GM12864 (cell line): ENCODE results near the gene PTPRCAP.
A peak's percentile ranks its signal among the peaks of the same experiment; 100 is the strongest.

Experiments used
- DNase-seq: peaks from one replicate; pipeline ENCODE4 v3.0.0-alpha.2; 2011; ENCODE audit warnings: low read depth
- H3K4me3 ChIP-seq: 2 replicates; pipeline ENCODE4 v1.5.1; 2011; ENCODE audit warnings: mild to moderate bottlenecking, low read depth, low read length, control low read depth
- TF ChIP-seq, protein P1 (sequence below): IDR thresholded peaks from 2 replicates; pipeline ENCODE4 v1.5.1; 2011; ENCODE audit warnings: low read depth, mild to moderate bottlenecking, moderate library complexity, low read length, control low read depth, inconsistent platforms; ENCODE audit errors: missing control alignments

PTPRCAP gene

DNA sequence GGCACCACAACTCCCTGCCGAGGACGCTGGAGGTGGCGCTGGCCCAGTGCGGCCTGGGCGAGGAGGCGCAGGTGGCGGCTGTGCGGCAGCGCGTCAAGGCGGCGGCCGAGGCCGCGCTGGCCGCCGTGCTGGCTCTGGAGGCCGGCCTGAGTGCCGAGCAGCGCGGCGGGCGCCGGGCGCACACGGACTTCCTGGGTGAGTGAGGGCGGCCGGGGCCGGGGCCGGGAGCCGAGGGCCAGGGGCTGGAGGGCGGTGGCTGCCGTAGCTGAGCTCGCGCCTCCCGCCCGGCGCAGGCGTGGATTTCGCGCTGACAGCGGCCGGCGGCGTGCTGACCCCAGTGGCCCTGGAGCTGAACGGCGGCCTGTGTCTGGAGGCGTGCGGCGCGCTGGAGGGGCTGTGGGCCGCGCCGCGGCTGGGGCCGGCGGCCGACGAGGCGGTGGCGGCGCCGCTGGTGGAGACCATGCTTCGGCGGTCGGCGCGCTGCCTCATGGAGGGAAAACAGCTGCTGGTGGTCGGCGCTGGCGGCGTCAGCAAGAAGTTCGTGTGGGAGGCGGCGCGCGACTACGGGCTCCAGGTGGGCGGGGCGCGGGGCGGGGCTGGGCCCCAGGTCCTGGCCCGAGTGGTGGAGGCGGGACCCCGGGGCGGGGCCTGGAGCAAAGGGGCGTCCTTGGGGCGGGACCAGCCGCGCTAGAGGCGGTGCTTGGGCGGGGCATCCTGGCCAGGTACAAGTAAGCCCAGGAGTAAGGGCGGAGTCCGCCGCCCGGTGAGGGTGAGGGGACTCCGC lies 16.6 kb downstream of the PTPRCAP start:
- TF ChIP-seq, protein P1, sequence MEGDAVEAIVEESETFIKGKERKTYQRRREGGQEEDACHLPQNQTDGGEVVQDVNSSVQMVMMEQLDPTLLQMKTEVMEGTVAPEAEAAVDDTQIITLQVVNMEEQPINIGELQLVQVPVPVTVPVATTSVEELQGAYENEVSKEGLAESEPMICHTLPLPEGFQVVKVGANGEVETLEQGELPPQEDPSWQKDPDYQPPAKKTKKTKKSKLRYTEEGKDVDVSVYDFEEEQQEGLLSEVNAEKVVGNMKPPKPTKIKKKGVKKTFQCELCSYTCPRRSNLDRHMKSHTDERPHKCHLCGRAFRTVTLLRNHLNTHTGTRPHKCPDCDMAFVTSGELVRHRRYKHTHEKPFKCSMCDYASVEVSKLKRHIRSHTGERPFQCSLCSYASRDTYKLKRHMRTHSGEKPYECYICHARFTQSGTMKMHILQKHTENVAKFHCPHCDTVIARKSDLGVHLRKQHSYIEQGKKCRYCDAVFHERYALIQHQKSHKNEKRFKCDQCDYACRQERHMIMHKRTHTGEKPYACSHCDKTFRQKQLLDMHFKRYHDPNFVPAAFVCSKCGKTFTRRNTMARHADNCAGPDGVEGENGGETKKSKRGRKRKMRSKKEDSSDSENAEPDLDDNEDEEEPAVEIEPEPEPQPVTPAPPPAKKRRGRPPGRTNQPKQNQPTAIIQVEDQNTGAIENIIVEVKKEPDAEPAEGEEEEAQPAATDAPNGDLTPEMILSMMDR: no peak
- peak overlapping the region; percentile 55 for H3K4me3 ChIP-seq
- DNase-seq: no peak

DNA sequence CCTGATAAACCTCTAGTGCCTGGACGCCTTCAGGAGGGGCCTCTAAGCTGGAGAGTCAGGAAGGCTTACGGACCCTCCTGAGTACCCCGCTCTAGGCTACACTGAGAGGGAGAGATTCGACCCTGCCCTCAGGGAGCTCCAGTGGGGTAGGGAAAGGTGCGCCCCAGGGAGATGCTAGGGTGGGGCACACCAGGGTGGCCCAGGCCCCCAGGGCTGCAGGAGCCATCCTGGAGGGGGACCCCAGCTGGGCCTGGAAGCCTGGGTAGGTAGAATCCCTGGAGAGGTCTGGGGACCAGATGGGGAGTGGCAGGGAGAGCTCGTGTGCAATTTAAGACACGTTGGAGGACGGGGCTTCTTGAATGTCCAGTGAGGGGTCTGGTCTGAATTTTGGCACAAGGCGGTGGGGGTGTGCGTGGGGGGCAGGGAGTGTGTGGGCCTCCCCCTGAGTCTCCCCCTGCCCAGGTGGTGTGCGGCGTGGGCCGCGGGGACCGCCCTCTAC lies 17.3 kb downstream of the PTPRCAP start:
- no peak for DNase-seq
- H3K4me3 ChIP-seq: peak overlapping the region; percentile 55; the same call in 1 of the 2 replicates
- TF ChIP-seq, protein P1: no peak

DNA sequence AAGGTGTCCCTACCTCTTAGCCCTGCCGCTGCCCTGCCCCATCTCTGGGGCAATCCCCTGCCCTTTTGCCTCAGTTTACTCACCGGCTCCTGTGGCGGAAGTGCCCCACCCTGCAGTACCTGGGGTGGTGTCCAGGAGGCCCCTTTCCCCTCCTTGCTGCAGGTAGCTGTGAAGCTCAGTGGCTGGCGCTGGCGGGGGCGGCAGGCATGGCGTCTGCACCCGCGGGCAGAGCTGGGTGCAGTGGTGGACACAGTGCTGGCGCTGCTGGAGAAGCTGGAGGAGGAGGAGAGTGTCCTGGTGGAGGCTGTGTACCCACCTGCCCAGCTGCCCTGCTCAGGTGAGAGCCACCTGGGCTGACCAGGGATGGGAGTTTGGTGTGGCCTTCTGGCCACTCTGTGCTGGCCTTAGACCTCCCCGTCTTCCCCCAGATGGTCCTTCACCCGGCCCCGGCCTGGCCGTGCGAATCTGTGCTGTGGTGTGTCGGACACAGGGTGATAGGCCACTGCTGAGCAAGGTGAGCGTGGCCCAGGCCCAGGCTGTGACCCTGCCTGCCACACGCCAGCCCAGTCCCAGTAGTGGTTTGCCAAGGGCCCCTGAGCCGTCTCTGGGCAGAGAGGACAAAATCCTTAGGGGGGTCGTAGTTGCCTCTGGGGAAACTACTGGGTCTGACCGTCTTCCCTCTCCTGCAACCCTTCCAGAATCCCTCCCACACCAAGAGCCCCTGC lies 18.0 kb downstream of the PTPRCAP start:
- TF ChIP-seq, protein P1: no peak
- H3K4me3 ChIP-seq: no peak overlapping the region
- no peak for DNase-seq

DNA sequence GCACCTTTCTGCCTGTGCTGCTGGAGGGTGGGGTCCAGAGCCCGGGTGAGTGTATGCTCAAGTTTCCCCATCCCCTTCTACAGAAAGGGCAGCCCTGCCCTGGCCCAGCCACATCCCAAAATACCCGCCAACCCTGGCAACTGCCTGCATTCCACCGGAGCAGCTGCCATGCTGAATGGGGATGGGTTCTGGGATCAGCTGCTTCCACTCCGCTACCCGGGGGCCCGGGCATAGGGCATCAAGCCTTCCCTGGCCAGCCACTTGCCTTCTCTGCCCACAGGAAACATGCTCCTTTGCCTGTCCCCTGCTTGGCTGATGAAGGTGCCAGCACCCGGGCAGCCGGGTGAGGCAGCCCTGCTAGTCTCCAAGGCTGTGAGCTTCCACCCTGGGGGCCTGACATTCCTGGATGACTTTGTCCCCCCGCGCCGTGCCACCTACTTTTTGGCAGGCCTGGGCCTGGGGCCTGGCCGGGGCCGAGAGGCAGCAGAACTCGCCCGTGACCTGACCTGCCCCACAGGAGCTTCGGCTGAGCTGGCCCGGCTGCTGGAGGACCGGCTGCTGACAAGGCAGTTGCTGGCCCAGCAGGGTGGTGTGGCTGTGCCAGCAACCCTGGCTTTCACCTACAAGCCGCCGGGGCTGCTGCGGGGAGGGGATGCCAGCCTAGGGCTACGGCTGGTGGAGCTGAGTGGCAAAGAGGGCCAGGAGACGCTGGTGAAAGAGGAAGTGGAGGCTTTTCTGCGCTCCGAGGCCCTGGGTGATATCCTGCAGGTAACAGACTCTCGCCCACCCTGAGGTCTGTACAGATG lies 18.8 kb downstream of the PTPRCAP start:
- TF ChIP-seq, protein P1: no peak
- no peak for DNase-seq
- H3K4me3 ChIP-seq: no peak overlapping the region

DNA sequence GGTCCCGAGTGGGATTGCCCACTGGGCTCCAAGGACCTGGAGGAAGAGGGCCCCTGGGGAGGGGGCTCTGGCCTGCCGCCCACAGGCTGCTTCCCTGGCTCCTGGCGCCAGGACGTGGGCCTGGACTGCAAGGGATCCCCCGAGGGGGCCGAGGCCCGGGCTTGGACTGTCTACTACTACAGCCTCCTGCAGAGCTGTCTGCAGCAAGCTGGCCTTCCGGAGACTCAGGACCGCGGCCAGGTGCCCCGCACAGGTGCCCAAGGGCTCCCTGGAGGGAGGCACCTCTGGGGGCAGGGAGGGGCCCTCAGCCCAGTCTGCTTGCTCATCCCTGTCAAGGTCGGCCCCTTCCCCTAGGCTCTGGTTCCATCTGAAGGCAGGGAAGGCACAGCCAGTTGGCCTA lies 20.1 kb downstream of the PTPRCAP start:
- H3K4me3 ChIP-seq: no peak overlapping the region
- DNase-seq: no peak
- TF ChIP-seq, protein P1: no peak

DNA sequence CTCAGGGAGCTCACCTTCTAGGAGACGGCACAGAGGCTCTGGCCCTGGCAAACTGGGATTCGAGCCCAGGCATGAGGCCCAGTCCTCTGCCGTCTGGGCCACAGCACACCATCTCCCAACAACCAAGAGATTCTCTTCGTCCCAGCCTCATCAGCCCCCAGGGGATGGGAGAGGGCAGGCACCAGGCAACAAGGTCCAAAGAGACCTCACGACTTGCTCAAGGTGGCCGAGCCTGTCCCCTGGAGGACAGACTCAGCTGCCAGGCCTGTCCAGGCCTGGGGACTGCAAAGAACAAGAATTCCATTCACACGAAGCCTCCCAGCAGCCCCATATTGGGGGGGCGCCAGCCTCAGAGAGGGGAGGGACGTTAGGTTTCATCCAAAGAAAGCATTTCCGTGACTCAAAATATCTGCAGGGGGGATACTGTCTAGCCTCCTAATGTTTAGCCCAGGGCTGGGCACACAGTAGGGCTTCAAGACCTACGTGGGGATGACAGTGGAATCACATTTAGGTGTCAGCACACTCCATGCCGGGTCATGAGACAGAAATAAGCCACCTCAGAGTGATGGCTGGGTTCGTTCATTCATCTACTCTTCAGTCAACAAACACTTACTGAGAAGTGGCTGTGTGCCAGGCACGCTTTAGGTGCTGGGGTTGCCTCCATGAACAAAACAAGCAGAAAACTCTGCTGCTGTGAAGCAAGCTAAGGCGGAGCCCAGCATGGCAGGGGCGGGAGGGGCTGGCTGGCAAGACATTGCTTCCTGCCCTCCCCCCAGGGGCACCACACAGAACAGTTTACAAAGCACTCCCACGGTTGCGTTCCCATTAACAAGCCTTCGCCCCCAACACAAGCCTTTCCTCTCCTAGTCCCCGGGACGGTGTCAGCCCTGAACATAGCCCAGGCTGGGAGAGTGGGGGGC lies 20.8 kb downstream of the PTPRCAP start:
- DNase-seq: no peak
- no peak overlapping the region for H3K4me3 ChIP-seq
- TF ChIP-seq, protein P1: no peak
